ENCODE data around the gene ADRA2C.
"Not testable (repeated sequence)": the region's sequence is repeated elsewhere in the genome, so short reads cannot be mapped to it uniquely, and the experiment has no call there.

ADRA2C gene

DNA sequence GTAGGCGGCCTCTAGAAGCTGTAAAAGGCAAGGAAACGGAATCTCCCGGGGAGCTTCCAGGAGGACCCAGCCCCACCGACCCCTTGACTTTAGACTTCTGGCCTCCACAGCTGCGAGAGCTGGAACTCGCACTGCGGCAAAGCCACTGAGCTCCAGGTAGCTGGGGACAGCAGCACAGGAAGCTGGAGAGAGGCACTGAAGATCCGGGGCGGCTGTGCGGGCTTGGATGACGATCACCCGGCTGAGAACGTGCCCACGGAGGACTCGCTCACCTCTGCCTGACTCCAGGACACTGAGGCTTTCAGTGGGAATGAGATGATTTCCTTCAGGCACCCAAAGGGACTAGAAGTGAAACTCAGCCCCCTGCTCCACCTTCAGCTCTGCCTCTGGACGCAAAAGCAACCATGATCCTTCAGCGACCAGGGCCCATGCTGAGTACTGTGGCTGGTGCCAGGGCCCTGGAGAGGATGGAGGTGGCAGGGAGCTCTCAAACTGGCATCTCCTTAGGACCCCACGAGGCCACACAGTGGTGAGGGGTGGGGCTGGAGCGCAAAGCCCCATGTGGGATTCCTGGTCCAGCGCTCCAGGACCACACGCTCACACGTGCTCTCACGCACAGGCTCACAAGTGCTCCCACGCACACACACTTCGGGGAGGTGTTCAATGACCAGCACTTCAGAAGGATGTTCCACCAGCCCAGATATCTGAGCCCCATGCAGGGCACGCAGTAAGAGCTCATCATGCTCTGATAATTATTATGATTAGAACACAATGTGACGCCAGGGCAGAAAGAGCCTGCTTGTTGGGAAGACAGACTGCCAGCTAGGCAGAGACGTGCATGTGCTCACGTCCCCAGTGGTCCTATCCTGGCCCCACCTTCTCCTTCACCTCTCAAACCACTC lies 47.2 kb downstream of the ADRA2C start:
- Histone ChIP-seq H3K4me2 (ENCODE audit: insufficient read depth, low read length) (no peak overlapping the region), H3K9me3 (ENCODE audit: insufficient read depth, low read length, severe bottlenecking) (no peaks in the 10 kb centered on the region), H3K79me2 (ENCODE audit: insufficient read depth, low read length) (no peaks in the 10 kb centered on the region), H3K4me1 (ENCODE audit: insufficient read depth, low read length) (no peaks in the 10 kb centered on the region), H3K27ac (ENCODE audit: low read length) (no peak overlapping the region), H3K9ac (ENCODE audit: low read depth, low read length) (no peak overlapping the region), H2AFZ (ENCODE audit: low read depth, low read length) (no peak overlapping the region), H4K20me1 (ENCODE audit: insufficient read depth, low read length) (no peaks in the 10 kb centered on the region), H3K27me3 (ENCODE audit: insufficient read depth, low read length, poor library complexity) (no peaks in the 10 kb centered on the region), H3K36me3 (ENCODE audit: insufficient read depth, low read length) (no peaks in the 10 kb centered on the region), H3K4me3 (ENCODE audit: low read depth in 1 of 2, low read length in 2 of 2) (no peak overlapping the region)
- DNase-seq = no peak
- TF ChIP-seq EZH2 (IDR thresholded peaks at IDR 0.05; ENCODE audit: borderline replicate concordance, low read depth, low read length, severe bottlenecking) (no peak), CTCF (IDR thresholded peaks at IDR 0.05; ENCODE audit: borderline replicate concordance, extremely low read depth, low read length, poor library complexity, severe bottlenecking) (no peak)
- no peak for ATAC-seq (ENCODE audit: insufficient read depth, low read depth)

GRCh38 chr4:3814053-3814570 lies 47.9 kb downstream of the ADRA2C start:
- H3K27ac ChIP-seq (ENCODE audit: low read length) = no peak overlapping the region
- H3K79me2 ChIP-seq (ENCODE audit: insufficient read depth, low read length) = no peaks in the 10 kb centered on the region
- H3K27me3 ChIP-seq (ENCODE audit: insufficient read depth, low read length, poor library complexity) = no peaks in the 10 kb centered on the region
- ATAC-seq (ENCODE audit: insufficient read depth, low read depth) = no peak
- H3K4me2 ChIP-seq (ENCODE audit: insufficient read depth, low read length) = no peak overlapping the region
- H3K9me3 ChIP-seq (ENCODE audit: insufficient read depth, low read length, severe bottlenecking) = no peaks in the 10 kb centered on the region
- TF ChIP-seq EZH2 (IDR thresholded peaks at IDR 0.05; ENCODE audit: borderline replicate concordance, low read depth, low read length, severe bottlenecking) = no peak
- DNase-seq = no peak
- H3K36me3 ChIP-seq (ENCODE audit: insufficient read depth, low read length) = no peaks in the 10 kb centered on the region
- H3K4me1 ChIP-seq (ENCODE audit: insufficient read depth, low read length) = no peaks in the 10 kb centered on the region
- H4K20me1 ChIP-seq (ENCODE audit: insufficient read depth, low read length) = no peaks in the 10 kb centered on the region
- no peak overlapping the region for H3K4me3 ChIP-seq (ENCODE audit: low read depth in 1 of 2, low read length in 2 of 2)
- no peak overlapping the region for H2AFZ ChIP-seq (ENCODE audit: low read depth, low read length)
- H3K9ac ChIP-seq (ENCODE audit: low read depth, low read length) = no peak overlapping the region

- not testable (repeated sequence) for H3K9me3 ChIP-seq (ENCODE audit: insufficient read depth, low read length, severe bottlenecking); H3K27ac ChIP-seq (ENCODE audit: low read length); H3K9ac ChIP-seq (ENCODE audit: low read depth, low read length); H2AFZ ChIP-seq (ENCODE audit: low read depth, low read length); ATAC-seq (ENCODE audit: insufficient read depth, low read depth); DNase-seq; H3K4me2 ChIP-seq (ENCODE audit: insufficient read depth, low read length); H3K4me1 ChIP-seq (ENCODE audit: insufficient read depth, low read length); H3K27me3 ChIP-seq (ENCODE audit: insufficient read depth, low read length, poor library complexity); H3K36me3 ChIP-seq (ENCODE audit: insufficient read depth, low read length); H4K20me1 ChIP-seq (ENCODE audit: insufficient read depth, low read length); H3K4me3 ChIP-seq (ENCODE audit: low read depth in 1 of 2, low read length in 2 of 2); H3K79me2 ChIP-seq (ENCODE audit: insufficient read depth, low read length)
Measured at GRCh38 chr4:3814838-3815237, 48.7 kb downstream of the ADRA2C start.

DNA sequence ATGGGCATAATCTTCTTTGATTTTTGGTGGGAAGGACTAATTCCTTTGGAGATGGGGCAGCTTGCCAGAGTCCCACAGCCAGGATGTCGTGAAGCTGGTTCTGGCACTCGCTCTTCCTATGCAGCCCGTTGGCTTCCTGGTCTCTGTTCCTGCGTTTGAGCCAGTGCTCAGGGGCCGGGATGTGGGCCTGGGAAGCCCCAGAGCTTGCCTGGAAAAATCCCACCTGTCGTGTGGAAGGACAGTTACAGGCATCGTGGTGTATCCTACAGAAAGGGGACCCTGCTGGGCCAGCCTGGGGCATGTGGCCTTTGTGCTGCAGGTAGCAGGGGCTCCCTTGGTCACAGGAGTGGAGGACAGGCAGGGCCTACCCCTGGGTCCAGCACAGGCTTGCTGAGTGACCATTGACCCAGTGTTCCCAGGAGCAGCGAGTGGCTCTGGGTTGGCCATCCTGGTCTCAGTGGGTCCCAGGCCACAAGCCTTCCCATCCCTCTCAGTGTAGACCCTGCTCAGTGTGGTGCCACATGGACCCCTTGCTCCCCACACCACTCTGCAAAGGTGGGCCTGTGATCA lies 50.2 kb downstream of the ADRA2C start:
- no peak for DNase-seq
- Histone ChIP-seq H3K36me3 (ENCODE audit: insufficient read depth, low read length) (no peaks in the 10 kb centered on the region), H3K4me1 (ENCODE audit: insufficient read depth, low read length) (no peaks in the 10 kb centered on the region), H3K9ac (ENCODE audit: low read depth, low read length) (no peak overlapping the region), H3K9me3 (ENCODE audit: insufficient read depth, low read length, severe bottlenecking) (no peaks in the 10 kb centered on the region), H3K79me2 (ENCODE audit: insufficient read depth, low read length) (no peaks in the 10 kb centered on the region), H3K4me2 (ENCODE audit: insufficient read depth, low read length) (no peak overlapping the region), H2AFZ (ENCODE audit: low read depth, low read length) (no peak overlapping the region), H3K27ac (ENCODE audit: low read length) (no peak overlapping the region), H4K20me1 (ENCODE audit: insufficient read depth, low read length) (no peaks in the 10 kb centered on the region), H3K27me3 (ENCODE audit: insufficient read depth, low read length, poor library complexity) (no peaks in the 10 kb centered on the region), H3K4me3 (ENCODE audit: low read depth in 1 of 2, low read length in 2 of 2) (no peak overlapping the region)
- ATAC-seq (ENCODE audit: insufficient read depth, low read depth) = no peak
- TF ChIP-seq CTCF (IDR thresholded peaks at IDR 0.05; ENCODE audit: borderline replicate concordance, extremely low read depth, low read length, poor library complexity, severe bottlenecking) (no peak), EZH2 (IDR thresholded peaks at IDR 0.05; ENCODE audit: borderline replicate concordance, low read depth, low read length, severe bottlenecking) (no peak)
